ENCODE results near the gene OPCML. TPM values are rescaled to one million over a fixed set of nuclear protein-coding genes. Genes with fewer than 3 reads are reported as not detected.

OPCML gene
- polyA plus RNA-seq, 3 donors = not detected

GRCh38 chr11:132853886-132854285 lies 678.4 kb downstream of the OPCML start:
- Mint-ChIP-seq H3K4me3 (no peak overlapping the region), H3K27me3 (ENCODE audit: low read depth in 3 of 3) (no peaks in the 10 kb centered on the region), H3K4me1 (no peaks in the 10 kb centered on the region), H3K36me3 (no peaks in the 10 kb centered on the region), H3K27ac (no peak overlapping the region), H3K9me3 (peaks cover 0 to 9% (median 2%) of the 10 kb centered on the region in 7 donors)
- Histone ChIP-seq H4K20me1 (ENCODE audit: insufficient read depth, low read length) (no peaks in the 10 kb centered on the region), H3K4me2 (replicated peaks; ENCODE audit: extremely low read depth, low read length, poor library complexity, severe bottlenecking) (no peak overlapping the region), H3K79me2 (ENCODE audit: insufficient read depth, low read length) (no peaks in the 10 kb centered on the region), H3K9me3 (replicated peaks in 1 of 2; ENCODE audit: control insufficient read depth in 1 of 2, insufficient read depth in 1 of 2, low read length in 2 of 2) (peaks cover 4 to 5% of the 10 kb centered on the region in 2 donors), H3K4me3 (replicated peaks in 1 of 3; ENCODE audit: low read depth in 2 of 3, low read length in 3 of 3) (no peak overlapping the region), H2AFZ (ENCODE audit: insufficient read depth, low read depth, low read length, poor library complexity, severe bottlenecking) (no peak overlapping the region), H3K4me1 (ENCODE audit: control insufficient read depth in 1 of 2, insufficient read depth in 2 of 2, low read length in 2 of 2) (no peaks in the 10 kb centered on the region), H3K27ac (ENCODE audit: low read depth in 1 of 2, low read length in 2 of 2) (no peak overlapping the region), H3K36me3 (replicated peaks in 1 of 2; ENCODE audit: control insufficient read depth in 1 of 2, insufficient read depth in 2 of 2, low read length in 2 of 2) (no peaks in the 10 kb centered on the region), H3K27me3 (ENCODE audit: control insufficient read depth in 2 of 2, insufficient read depth in 2 of 2, low read length in 2 of 2) (no peaks in the 10 kb centered on the region), H3K9ac (ENCODE audit: insufficient read depth, low read length, poor library complexity, severe bottlenecking) (no peak overlapping the region)
- no peak for TF ChIP-seq CTCF (IDR thresholded peaks at IDR 0.05)
- no peak for DNase-seq
- intact Hi-C loops (cut with micrococcal nuclease) = no loop called here
- WGBS (ENCODE audit: insufficient coverage) = no CpG with 5 or more reads among the region's 3 CpGs

- H3K4me3 Mint-ChIP-seq = no peak overlapping the region
- Histone ChIP-seq H3K79me2 (ENCODE audit: insufficient read depth, low read length) (no peaks in the 10 kb centered on the region), H3K9me3 (replicated peaks in 1 of 2; ENCODE audit: control insufficient read depth in 1 of 2, insufficient read depth in 1 of 2, low read length in 2 of 2) (peaks cover 0 to 5% of the 10 kb centered on the region in 2 donors), H3K36me3 (replicated peaks in 1 of 2; ENCODE audit: control insufficient read depth in 1 of 2, insufficient read depth in 2 of 2, low read length in 2 of 2) (no peaks in the 10 kb centered on the region), H3K27ac (ENCODE audit: low read depth in 1 of 2, low read length in 2 of 2) (no peak overlapping the region), H3K4me2 (replicated peaks; ENCODE audit: extremely low read depth, low read length, poor library complexity, severe bottlenecking) (no peak overlapping the region), H3K9ac (ENCODE audit: insufficient read depth, low read length, poor library complexity, severe bottlenecking) (no peak overlapping the region), H2AFZ (ENCODE audit: insufficient read depth, low read depth, low read length, poor library complexity, severe bottlenecking) (no peak overlapping the region), H3K27me3 (ENCODE audit: control insufficient read depth in 2 of 2, insufficient read depth in 2 of 2, low read length in 2 of 2) (no peaks in the 10 kb centered on the region), H3K4me3 (replicated peaks in 1 of 3; ENCODE audit: low read depth in 2 of 3, low read length in 3 of 3) (no peak overlapping the region), H4K20me1 (ENCODE audit: insufficient read depth, low read length) (no peaks in the 10 kb centered on the region), H3K4me1 (ENCODE audit: control insufficient read depth in 1 of 2, insufficient read depth in 2 of 2, low read length in 2 of 2) (no peaks in the 10 kb centered on the region)
- 100% methylated on average over 2 of the region's 7 CpGs for WGBS (ENCODE audit: insufficient coverage)
- H3K9me3 Mint-ChIP-seq = peaks cover 0 to 9% (median 2%) of the 10 kb centered on the region in 7 donors
- intact Hi-C loops (cut with micrococcal nuclease) = no loop called here
- no peak overlapping the region for H3K27ac Mint-ChIP-seq
- no peak for TF ChIP-seq CTCF (IDR thresholded peaks at IDR 0.05)
- H3K4me1 Mint-ChIP-seq = no peaks in the 10 kb centered on the region
- H3K27me3 Mint-ChIP-seq (ENCODE audit: low read depth in 3 of 3) = no peaks in the 10 kb centered on the region
- DNase-seq = no peak
- no peaks in the 10 kb centered on the region for H3K36me3 Mint-ChIP-seq
These were observed 679.9 kb downstream of the OPCML start for GRCh38 chr11:132852361-132852760.
